HG03025 (cell line): ENCODE results near the gene NTNG1.

Experiments
- ATAC-seq: cut with Tn5 transposase; IDR thresholded peaks from one replicate; pipeline ENCODE4 v1.9.1; 2021; ENCODE audit warnings: mild to moderate bottlenecking, moderate library complexity; ENCODE audit not compliant: unreplicated experiment, low FRiP score

NTNG1 gene

GRCh38 chr1:107315652-107316051 lies 174.8 kb downstream of the NTNG1 start:
- no peak for ATAC-seq

- ATAC-seq: no peak
Observed at GRCh38 chr1:107318932-107319331, 178.1 kb downstream of the NTNG1 start.

GRCh38 chr1:107323784-107324183 lies 182.9 kb downstream of the NTNG1 start:
- ATAC-seq: no peak

- no peak for ATAC-seq
Observed at GRCh38 chr1:107326824-107327445, 186.1 kb downstream of the NTNG1 start.

- ATAC-seq: no peak
Observed at GRCh38 chr1:107327446-107327845, 186.6 kb downstream of the NTNG1 start.

GRCh38 chr1:107328087-107328486 lies 187.2 kb downstream of the NTNG1 start:
- no peak for ATAC-seq

- ATAC-seq: no peak
Observed at GRCh38 chr1:107339775-107340174, 198.9 kb downstream of the NTNG1 start.

GRCh38 chr1:107342316-107342715 lies 201.5 kb downstream of the NTNG1 start:
- ATAC-seq: no peak

- no peak for ATAC-seq
Observed at GRCh38 chr1:107342768-107343167, 201.9 kb downstream of the NTNG1 start.

- no peak for ATAC-seq
Observed at GRCh38 chr1:107343601-107344000, 202.8 kb downstream of the NTNG1 start.

- no peak for ATAC-seq
Observed at GRCh38 chr1:107344268-107344760, 203.5 kb downstream of the NTNG1 start.

GRCh38 chr1:107344836-107345235 lies 204.0 kb downstream of the NTNG1 start:
- ATAC-seq: no peak

GRCh38 chr1:107352850-107353249 lies 212.0 kb downstream of the NTNG1 start:
- no peak for ATAC-seq

- no peak for ATAC-seq
Observed at GRCh38 chr1:107357376-107357775, 216.5 kb downstream of the NTNG1 start.

- no peak for ATAC-seq
Observed at GRCh38 chr1:107358619-107359327, 217.9 kb downstream of the NTNG1 start.

GRCh38 chr1:107359472-107360241 lies 218.8 kb downstream of the NTNG1 start:
- ATAC-seq: peak; percentile 56

- ATAC-seq: peak; percentile 56
Observed at GRCh38 chr1:107362468-107363140, 221.8 kb downstream of the NTNG1 start.

GRCh38 chr1:107363154-107363553 lies 222.3 kb downstream of the NTNG1 start:
- no peak for ATAC-seq

GRCh38 chr1:107365527-107366240 lies 224.8 kb downstream of the NTNG1 start:
- no peak for ATAC-seq

- ATAC-seq: no peak
Observed at GRCh38 chr1:107378426-107378825, 237.6 kb downstream of the NTNG1 start.
